Hypothalamus (tissue), 51 donors: ENCODE data around the gene RFTN1.

Experiments
- DNase-seq, 51 donors: peaks; one replicate each; lab custom pipeline; 2025; lab: John Stamatoyannopoulos, UW

The RFTN1 gene

DNA sequence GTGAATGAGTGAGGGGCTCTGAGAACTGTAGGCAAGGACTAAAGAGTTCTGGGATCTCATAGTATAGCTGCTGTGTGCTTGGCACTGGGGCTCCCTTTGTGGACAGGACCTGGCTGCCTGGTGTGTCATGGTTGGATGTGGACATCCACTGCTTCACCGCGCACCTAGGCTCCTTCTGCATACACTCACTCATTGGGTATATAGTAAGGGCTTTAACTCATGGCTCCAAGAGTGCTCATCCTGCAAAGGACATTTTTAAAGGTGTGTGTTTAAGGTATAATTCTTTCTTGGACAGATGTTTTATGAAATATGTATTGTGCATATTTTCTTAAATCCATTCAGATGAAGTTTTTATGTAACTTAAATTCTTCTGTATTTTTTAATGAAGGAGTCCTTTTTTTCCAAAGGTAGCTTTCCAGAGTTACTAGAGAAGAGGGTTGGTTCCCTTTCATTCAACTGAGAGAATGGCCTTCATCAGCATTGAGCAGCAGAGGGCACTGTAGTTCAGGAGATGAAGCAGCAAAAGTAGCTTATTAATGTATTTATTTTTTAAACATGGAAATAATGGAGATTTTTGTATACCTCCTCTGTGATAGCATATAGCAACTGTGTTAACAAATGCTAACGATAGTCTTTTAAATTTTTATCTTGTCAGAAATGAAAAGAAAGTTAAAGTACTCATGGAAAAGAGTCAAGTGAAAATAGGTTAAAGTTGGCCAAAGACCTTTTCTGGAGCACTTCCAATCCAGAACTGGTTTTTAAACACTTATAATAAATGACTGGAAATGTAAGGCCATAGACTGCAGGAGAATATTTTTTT, 223.3 kb downstream of the RFTN1 start:
- DNase-seq: peak in 17 of 51 donors; percentile 6 to 64 (median 31)

- DNase-seq: no peak
These were observed 224.2 kb downstream of the RFTN1 start for GRCh38 chr3:16289144-16289889.

- DNase-seq: peak in 4 of 51 donors; percentile 10 to 16 (median 14)
These were observed 224.8 kb downstream of the RFTN1 start for GRCh38 chr3:16288664-16289063.

- no peak for DNase-seq
These were observed 226.6 kb downstream of the RFTN1 start for GRCh38 chr3:16286751-16287543.

- DNase-seq: no peak
These were observed 227.3 kb downstream of the RFTN1 start for GRCh38 chr3:16286161-16286560.

DNA sequence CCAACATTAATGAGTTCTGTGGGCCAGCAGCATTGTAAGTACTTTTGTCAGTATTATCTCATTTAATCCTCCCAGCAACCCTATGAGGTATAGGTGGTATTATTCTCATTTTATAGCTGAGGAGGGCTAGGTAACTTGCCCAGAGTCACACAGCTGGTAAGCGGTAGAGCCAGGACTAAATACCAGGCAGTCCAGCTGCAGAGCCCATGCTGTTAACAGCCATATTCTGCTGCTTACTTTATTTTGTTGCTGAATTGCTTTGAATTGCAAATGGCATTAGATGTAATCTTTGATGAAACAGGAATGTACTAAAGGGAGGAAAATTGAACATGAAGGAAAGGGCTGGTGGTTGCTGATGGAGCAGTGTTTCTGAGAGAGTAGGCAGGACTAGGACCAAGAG, 228.9 kb downstream of the RFTN1 start:
- no peak for DNase-seq

DNA sequence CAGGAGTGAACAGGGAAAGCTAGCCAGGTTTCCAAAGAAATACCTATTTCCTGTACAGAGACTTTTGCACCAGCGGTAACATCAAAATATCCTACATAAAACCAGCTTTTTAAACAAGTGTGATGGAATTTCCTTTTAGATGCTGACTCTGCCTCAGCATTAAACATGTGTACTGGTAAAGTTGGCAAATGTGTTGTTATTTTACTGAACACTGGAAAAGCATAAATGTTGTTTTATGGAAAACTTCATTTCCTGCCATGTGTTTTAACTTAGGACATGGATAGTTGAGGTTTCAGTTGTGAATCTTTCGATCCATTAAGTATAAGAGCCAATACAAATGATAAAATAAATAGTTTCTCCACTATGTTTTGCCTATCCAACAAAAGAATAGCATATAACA, 232.8 kb downstream of the RFTN1 start:
- DNase-seq: no peak

GRCh38 chr3:16279010-16279801, 234.3 kb downstream of the RFTN1 start:
- no peak for DNase-seq

DNA sequence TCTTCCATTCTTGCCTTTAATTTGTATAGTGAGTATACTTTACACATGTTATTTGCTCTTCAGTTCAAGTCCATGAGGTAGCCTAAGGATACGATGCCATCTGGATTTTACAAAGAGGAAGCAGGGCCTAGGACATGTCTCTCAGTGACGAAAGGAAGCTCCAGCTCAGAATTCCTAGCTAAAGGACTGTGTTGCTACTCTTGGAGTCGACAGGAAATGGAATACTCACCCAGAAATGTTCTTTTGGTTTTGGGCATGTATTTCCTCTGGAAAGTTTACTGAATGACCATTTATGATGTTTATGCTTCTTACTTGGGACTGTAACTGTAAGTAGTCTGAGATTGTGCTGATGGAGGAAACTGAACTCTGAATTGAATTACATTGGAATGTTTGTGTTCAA, 236.0 kb downstream of the RFTN1 start:
- DNase-seq: no peak

DNA sequence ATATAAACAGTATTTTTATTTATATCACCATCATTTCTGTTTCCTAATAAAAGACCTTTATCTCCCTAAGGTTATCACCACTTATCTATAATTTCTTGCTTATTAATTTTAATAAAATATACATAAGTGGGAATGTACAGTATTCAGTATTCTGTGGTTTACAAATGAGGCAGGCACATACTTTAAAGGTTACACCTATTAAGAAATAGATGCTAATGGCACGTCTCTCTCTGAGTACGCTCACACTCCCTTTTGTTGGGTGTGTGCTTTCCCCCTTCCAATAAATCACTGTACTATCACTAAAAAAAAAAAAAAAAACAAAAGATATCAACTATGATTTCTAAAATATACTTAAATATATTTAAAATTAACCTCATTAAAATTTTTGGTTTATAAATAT, 239.6 kb downstream of the RFTN1 start:
- DNase-seq: no peak

GRCh38 chr3:16272588-16272987, 240.9 kb downstream of the RFTN1 start:
- DNase-seq: no peak

GRCh38 chr3:16270855-16271254, 242.6 kb downstream of the RFTN1 start:
- no peak for DNase-seq

DNA sequence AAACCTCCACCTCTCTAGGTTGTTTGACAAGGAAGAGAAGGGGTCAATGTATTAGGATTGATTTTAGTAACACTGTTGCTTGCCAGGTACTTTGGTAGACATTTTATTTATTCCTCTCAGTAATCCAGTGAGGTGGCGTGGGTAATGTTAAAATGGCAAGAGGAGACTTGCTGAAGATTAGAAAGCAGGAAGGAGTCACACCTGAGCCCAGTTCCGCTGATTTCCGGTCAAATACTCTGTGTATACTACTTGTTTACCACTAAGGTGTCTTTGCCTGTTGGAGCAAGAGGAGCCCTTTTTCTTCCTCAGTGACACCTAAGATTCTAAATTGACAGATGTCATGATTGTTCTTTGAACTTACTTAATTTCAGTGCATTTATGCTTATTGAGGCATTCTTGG, 246.8 kb downstream of the RFTN1 start:
- no peak for DNase-seq
